Right cardiac atrium (tissue), 5 donors: ENCODE data around the gene PLRG1. TPM values are rescaled to one million over a fixed set of nuclear protein-coding genes. Genes with fewer than 3 reads are reported as not detected.

Experiments
- ATAC-seq, 2 donors: fragments of 200-7000 bp; cut with Tn5 transposase; one replicate each; pipeline versions ENCODE4 v1.8.0 to v1.9.1; 2020; ENCODE audit warnings: moderate library complexity in 2 of 2, mild to moderate bottlenecking in 1 of 2
- DNase-seq, 3 donors: peaks; one replicate each; pipeline ENCODE4 v3.0.0-alpha.2; 2020
- H3K27ac ChIP-seq: one replicate; pipeline ENCODE4 v1.5.1; 2013; ENCODE audit warnings: mild to moderate bottlenecking, low read length, control low read depth, moderate library complexity
- H3K27me3 ChIP-seq: one replicate; pipeline ENCODE4 v1.6.1; 2013; ENCODE audit not compliant: control insufficient read depth, insufficient read depth
- H3K4me1 ChIP-seq: one replicate; pipeline ENCODE4 v1.6.1; 2013; ENCODE audit warnings: low read length; ENCODE audit not compliant: control insufficient read depth, insufficient read depth
- H3K4me3 ChIP-seq: one replicate; pipeline ENCODE4 v1.5.1; 2013; ENCODE audit warnings: low read length, control low read depth
- H3K9me3 ChIP-seq: one replicate; pipeline ENCODE4 v1.6.1; 2013; ENCODE audit warnings: low read length; ENCODE audit not compliant: control insufficient read depth
- WGBS: extraction: QIAGEN DNeasy Blood & Tissue Kit; methylation state at CpG from one replicate; pipeline ENCODE4 v1.1.7; 2013; 5-methylcytosine and 5-hydroxymethylcytosine counted together
- intact Hi-C, 4 donors: fragments of 100-400 bp; cut with DNase I; formaldehyde crosslinking; loops; one replicate each; pipeline versions ENCODE4 v1.11.0 to v1.14.0; 2022 to 2023
- polyA plus RNA-seq: library from polyadenylated mRNA; stranded (reverse); fragments of 200-250 nt; gene quantifications from one replicate; pipeline ENCODE4 v1.2.3, GENCODE V29; 2013
- total RNA-seq, 4 donors: library from RNA; stranded (reverse); fragmentation: NEBNext Ultra II Directional; extraction: Animal tissue kit (Norgen Biotek cat#: 25700); gene quantifications; one replicate each; pipeline ENCODE4 v1.2.1, GENCODE V29; 2021
- donor health status: healthy with polysubstance abuse.
- donor health status: DM: no; HTN: yes; CAD: no.
- donor health status: DM: no; HTN: no; CAD: no.
- donor health status: DM: no; HTN: yes; CAD: no; lungs with severe emphysema.
- donor health status: DM: yes; HTN: yes; CAD: no.

The PLRG1 gene
- total and polyA plus RNA-seq, 5 donors: 24.6 to 53.0 (median 50.4) TPM

DNA sequence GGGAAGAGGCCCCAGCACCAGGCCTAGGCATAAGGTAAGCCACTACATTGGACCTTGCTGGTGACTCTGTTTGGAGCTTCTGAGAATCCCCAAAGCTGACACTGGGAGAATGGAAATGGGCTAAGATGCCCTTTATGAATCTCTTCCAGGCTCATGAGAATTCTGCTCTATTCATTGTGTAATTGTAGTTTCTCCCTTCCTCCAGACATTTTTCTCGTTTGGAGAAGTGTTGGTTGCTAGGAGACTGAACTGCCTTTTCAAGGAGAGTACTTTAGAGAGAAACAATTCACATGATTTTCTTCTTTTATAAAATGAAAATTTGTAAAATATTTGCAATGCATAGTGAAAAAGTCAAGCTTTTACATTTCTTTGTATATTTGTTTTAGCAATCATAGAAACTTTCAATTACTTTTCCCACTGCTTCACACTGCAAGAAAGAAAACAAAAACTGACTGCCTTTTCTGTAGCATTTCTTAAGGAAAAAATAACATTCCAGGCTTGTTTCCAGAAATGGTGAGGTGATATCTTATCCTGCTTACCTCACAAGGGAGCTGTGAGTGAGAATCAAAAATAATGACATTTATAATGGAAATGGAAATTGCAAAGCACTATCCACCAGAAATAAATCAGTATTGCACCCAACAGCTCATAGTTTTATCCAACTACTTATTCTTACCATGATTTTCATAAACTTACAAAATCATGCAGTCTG, 33.7 kb downstream of the PLRG1 start:
- ATAC-seq (no peak), DNase-seq (no peak)
- WGBS: 18% methylated on average over 1 of the region's 1 CpG
- Histone ChIP-seq H3K27me3 (no peaks in the 10 kb centered on the region), H3K4me3 (no peak overlapping the region), H3K9me3 (no peaks in the 10 kb centered on the region), H3K4me1 (no peaks in the 10 kb centered on the region), H3K27ac (no peak overlapping the region)
- intact Hi-C loops: no loop called here

GRCh38 chr4:154511981-154512380, 38.2 kb downstream of the PLRG1 start:
- intact Hi-C loops: no loop called here
- no peaks in the 10 kb centered on the region for H3K9me3 ChIP-seq
- DNase-seq: no peak
- H3K27me3 ChIP-seq: no peaks in the 10 kb centered on the region
- no peak overlapping the region for H3K4me3 ChIP-seq
- 56% methylated on average over 4 of the region's 4 CpGs for WGBS
- no peak for ATAC-seq
- no peak overlapping the region for H3K27ac ChIP-seq
- H3K4me1 ChIP-seq: no peaks in the 10 kb centered on the region

DNA sequence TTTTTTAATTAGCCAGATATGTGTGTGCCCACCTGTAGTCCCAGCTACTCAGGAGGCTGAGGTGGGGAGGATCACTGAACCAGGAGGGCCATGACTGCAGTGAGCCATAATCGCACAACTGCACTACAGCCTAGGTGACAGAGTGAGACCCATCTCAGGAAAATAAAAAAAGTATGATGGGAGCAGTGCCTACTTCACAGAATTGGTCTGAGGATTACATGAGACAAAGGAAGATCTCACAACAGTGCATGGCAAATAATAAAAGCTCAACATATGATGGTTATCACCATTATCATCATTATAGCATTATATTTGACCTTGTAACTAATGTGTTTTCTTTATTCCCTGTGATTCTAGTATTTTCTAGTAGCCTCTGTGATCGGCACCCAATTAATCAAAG, 38.7 kb downstream of the PLRG1 start:
- no peaks in the 10 kb centered on the region for H3K4me1 ChIP-seq
- H3K9me3 ChIP-seq: no peaks in the 10 kb centered on the region
- no peak for DNase-seq
- H3K27me3 ChIP-seq: no peaks in the 10 kb centered on the region
- WGBS: 43% methylated on average over 2 of the region's 2 CpGs
- no peak overlapping the region for H3K4me3 ChIP-seq
- ATAC-seq: no peak
- no peak overlapping the region for H3K27ac ChIP-seq
- intact Hi-C loops: no loop called here

GRCh38 chr4:154507156-154507555, 43.0 kb downstream of the PLRG1 start:
- no peaks in the 10 kb centered on the region for H3K27me3 ChIP-seq
- no peaks in the 10 kb centered on the region for H3K9me3 ChIP-seq
- no peaks in the 10 kb centered on the region for H3K4me1 ChIP-seq
- DNase-seq (no peak), ATAC-seq (no peak)
- intact Hi-C loops: loop anchor here in 2 of 4 donors (10.0 kb wide), 1 partner anchor 112 kb away; no protein-coding TSS in a partner anchor
- H3K27ac ChIP-seq: no peak overlapping the region
- no peak overlapping the region for H3K4me3 ChIP-seq
- WGBS: 91% methylated on average over 3 of the region's 3 CpGs

DNA sequence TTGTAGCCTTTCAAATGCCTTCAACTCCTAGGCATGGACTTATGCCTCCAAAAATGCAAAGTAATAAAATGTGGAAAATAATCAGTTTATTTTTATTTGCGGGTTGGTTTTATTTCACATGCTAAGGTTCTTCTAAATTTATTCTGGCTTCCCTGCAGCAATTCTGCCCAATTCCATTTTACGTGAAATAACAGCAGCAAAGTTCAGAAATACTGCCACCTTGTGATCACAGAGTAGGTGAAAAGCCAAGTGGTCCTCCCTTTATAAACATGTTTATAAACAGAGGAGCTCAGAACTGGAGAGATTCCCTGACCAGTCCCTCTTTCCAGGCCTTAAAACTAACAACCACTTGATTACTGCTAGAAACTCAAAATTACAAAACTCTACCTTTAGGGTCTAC, 43.9 kb downstream of the PLRG1 start:
- 13% methylated on average over 2 of the region's 2 CpGs for WGBS
- H3K4me1 ChIP-seq: no peaks in the 10 kb centered on the region
- H3K4me3 ChIP-seq: no peak overlapping the region
- DNase-seq (no peak), ATAC-seq (no peak)
- intact Hi-C loops: loop anchor here in 2 of 4 donors (10.0 kb wide), 1 partner anchor 111 kb away; no protein-coding TSS in a partner anchor
- H3K27me3 ChIP-seq: peaks cover 2% of the 10 kb centered on the region
- no peaks in the 10 kb centered on the region for H3K9me3 ChIP-seq
- H3K27ac ChIP-seq: no peak overlapping the region

GRCh38 chr4:154503598-154503997, 46.6 kb downstream of the PLRG1 start:
- DNase-seq (no peak), ATAC-seq (no peak)
- no peaks in the 10 kb centered on the region for H3K4me1 ChIP-seq
- H3K4me3 ChIP-seq: no peak overlapping the region
- no peaks in the 10 kb centered on the region for H3K9me3 ChIP-seq
- intact Hi-C loops: loop anchor here in 2 of 4 donors (10.0 kb wide), 1 partner anchor 109 kb away; no protein-coding TSS in a partner anchor
- no peak overlapping the region for H3K27ac ChIP-seq
- peaks cover 2% of the 10 kb centered on the region for H3K27me3 ChIP-seq
- 10% methylated on average over 1 of the region's 1 CpG for WGBS

- intact Hi-C loops: loop anchor here in 2 of 4 donors (10.0 kb wide), 1 partner anchor 107 kb away; no protein-coding TSS in a partner anchor
- 73% methylated on average over 6 of the region's 6 CpGs for WGBS
- Histone ChIP-seq H3K9me3 (no peaks in the 10 kb centered on the region), H3K4me1 (no peaks in the 10 kb centered on the region), H3K27ac (no peak overlapping the region), H3K27me3 (peaks cover 2% of the 10 kb centered on the region), H3K4me3 (no peak overlapping the region)
- no peak for ATAC-seq
- no peak for DNase-seq
Measured at GRCh38 chr4:154502111-154502510, 48.1 kb downstream of the PLRG1 start.

DNA sequence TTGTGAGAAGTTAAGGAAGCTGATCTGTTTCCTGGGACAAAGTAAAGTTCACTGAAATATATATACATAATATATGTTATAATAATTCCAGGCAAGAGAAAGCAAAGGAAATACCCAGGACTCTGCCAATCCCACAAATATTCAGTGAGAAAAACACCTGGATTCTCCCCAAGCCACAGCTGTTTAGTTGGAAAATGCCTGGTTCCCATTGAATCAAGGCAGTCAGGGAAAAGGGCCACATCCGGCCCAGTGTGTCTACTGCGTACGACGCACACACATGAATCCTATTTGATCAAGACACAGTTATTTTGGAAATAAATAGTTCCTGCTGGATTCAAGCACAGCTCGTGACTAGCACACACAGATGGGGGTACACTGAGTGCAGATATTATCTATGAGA, 52.3 kb downstream of the PLRG1 start:
- Histone ChIP-seq H3K4me1 (no peaks in the 10 kb centered on the region), H3K27me3 (peaks cover 2% of the 10 kb centered on the region), H3K4me3 (no peak overlapping the region), H3K27ac (no peak overlapping the region), H3K9me3 (no peaks in the 10 kb centered on the region)
- 77% methylated on average over 5 of the region's 5 CpGs for WGBS
- intact Hi-C loops: no loop called here
- DNase-seq (no peak), ATAC-seq (no peak)

GRCh38 chr4:154495867-154496266, 54.3 kb downstream of the PLRG1 start:
- no peak for DNase-seq
- intact Hi-C loops: no loop called here
- no peak overlapping the region for H3K4me3 ChIP-seq
- H3K4me1 ChIP-seq: no peaks in the 10 kb centered on the region
- WGBS: 90% methylated on average over 2 of the region's 2 CpGs
- no peaks in the 10 kb centered on the region for H3K27me3 ChIP-seq
- ATAC-seq: no peak
- H3K27ac ChIP-seq: no peak overlapping the region
- H3K9me3 ChIP-seq: no peaks in the 10 kb centered on the region

- Histone ChIP-seq H3K4me3 (peak overlapping the region; percentile 34), H3K4me1 (no peaks in the 10 kb centered on the region), H3K27me3 (no peaks in the 10 kb centered on the region), H3K27ac (no peak overlapping the region), H3K9me3 (no peaks in the 10 kb centered on the region)
- 8% methylated on average over 16 of the region's 16 CpGs for WGBS
- no peak for DNase-seq
- intact Hi-C loops: no loop called here
- no peak for ATAC-seq
Measured at GRCh38 chr4:154492288-154492687, 57.9 kb downstream of the PLRG1 start.

DNA sequence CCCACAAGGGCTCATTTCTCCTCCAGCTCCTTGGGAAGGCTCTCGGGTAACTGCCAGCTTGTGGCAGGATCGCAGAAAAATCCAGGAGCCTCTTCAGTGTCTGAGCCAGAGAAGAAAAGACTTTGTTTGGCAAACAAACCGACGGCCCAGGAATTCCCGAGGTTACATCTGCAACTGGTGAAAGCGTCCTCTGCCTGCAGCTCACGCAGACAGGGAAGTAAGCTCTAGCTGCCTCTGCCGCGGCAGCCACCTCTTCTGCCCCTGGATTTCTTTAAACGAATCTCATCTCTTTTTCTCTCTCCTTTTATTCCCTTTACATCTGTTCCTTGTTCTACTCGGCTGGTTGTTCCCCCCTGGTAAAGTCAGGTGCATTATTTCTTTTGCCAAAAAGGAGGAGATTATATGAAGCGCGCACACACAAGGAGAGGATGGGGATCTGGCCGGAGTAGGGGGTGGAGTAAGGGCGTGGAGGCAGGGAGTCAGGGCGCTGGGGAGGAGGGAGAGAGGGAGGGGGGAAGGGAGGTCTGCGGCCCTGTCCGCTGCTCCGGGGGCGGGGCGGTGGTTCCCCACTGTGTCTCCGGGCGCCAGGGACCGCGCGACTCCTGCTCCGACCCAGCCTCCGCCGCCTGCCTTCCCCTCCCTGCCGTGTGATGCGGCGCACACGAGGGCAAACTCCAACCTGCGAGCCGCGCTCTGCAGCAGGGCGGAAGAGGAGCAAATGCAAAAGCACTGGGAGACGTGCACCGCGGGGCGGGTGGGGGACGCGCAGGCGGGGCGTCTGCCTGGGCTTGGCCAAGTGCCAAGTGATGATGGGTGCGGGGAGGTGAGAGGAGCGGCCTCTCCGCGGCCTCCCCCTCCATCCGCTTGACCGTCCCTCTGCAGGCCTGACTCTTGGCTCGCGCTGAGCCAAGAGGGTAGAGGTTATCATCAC, 58.6 kb downstream of the PLRG1 start, which contains the start of gene DCHS2:
DCHS2 (minus strand) TSS at position 459 of the 931 bp plus-strand sequence; CDS start at position 15, 444 bp downstream.
- Histone ChIP-seq H3K9me3 (no peaks in the 10 kb centered on the region), H3K27ac (no peak within 1 kb of the TSS), H3K27me3 (no peaks in the 10 kb centered on the region), H3K4me3 (peak within 1 kb of the TSS; percentile 34), H3K4me1 (no peaks in the 10 kb centered on the region)
- ATAC-seq: peak; percentile 38 to 54
- DNase-seq: peak; percentile 12 to 54 (median 51)
- under 1% methylated on average over 53 of the region's 53 CpGs for WGBS
- intact Hi-C loops: no loop called here
